SK-N-SH (cell line): Measurements from ENCODE around the gene NALCN. TPM values are rescaled to one million over a fixed set of nuclear protein-coding genes. Genes with fewer than 3 reads are reported as not detected.
A peak's percentile ranks its signal among the peaks of the same experiment; 100 is the strongest.

Experiments
- CTCF ChIA-PET: fragments of 300-600, 350-600 bp; formaldehyde crosslinking; extraction: SDS; loops from one replicate; lab custom pipeline; 2021; lab: Yijun Ruan, JAX
- POLR2A ChIA-PET: fragments of 350-600 bp; sonication (Branson Sonifier 250); formaldehyde crosslinking; extraction: SDS; loops from one replicate; lab custom pipeline; 2020; ENCODE audit warnings: antibody characterized with exemption, inconsistent platforms; lab: Yijun Ruan, JAX
- DNase-seq: peaks from one replicate; pipeline ENCODE4 v3.0.0; 2012
- H2AFZ ChIP-seq: fragments of 200-600 bp; sonication (generic); 2 replicates; pipeline ENCODE4 v1.8.1; 2016; ENCODE audit warnings: antibody characterized with exemption, mild to moderate bottlenecking, low read depth
- H3F3A ChIP-seq: fragments of 200-600 bp; sonication (generic); replicated peaks from 2 replicates; pipeline ENCODE3; 2016; ENCODE audit warnings: antibody characterized with exemption, mild to moderate bottlenecking; ENCODE audit not compliant: insufficient read depth
- H3K27ac ChIP-seq, 2 experiments: fragments of 200-500 bp in 1 of 2; fragments of 200-600 bp in 1 of 2; sonication (Bioruptor generic) in 1 of 2; sonication (generic), shearing (Covaris generic) in 1 of 2; 2 replicates each; pipeline versions ENCODE4 v1.5.1 to v1.6.1; 2014 to 2016; ENCODE audit warnings: low read depth in 2 of 2, inconsistent platforms in 1 of 2, low read length in 1 of 2, mild to moderate bottlenecking in 1 of 2, mixed read lengths in 1 of 2
- H3K27me3 ChIP-seq: fragments of 200-600 bp; sonication (generic), shearing (Covaris generic); 2 replicates; pipeline ENCODE4 v1.6.1; 2016; ENCODE audit warnings: mixed run types; ENCODE audit not compliant: insufficient read depth
- H3K36me3 ChIP-seq, 2 experiments: fragments of 200-500 bp in 1 of 2; fragments of 200-600 bp in 1 of 2; sonication (Bioruptor generic) in 1 of 2; sonication (generic) in 1 of 2; replicated peaks in 1 of 2; 2 replicates each; pipeline versions ENCODE3 to v1.5.1; 2014 to 2016; ENCODE audit warnings: low read length in 1 of 2, mild to moderate bottlenecking in 1 of 2; ENCODE audit not compliant: insufficient read depth in 2 of 2, control insufficient read depth in 1 of 2
- H3K4me1 ChIP-seq, 2 experiments: fragments of 200-500 bp in 1 of 2; fragments of 200-600 bp in 1 of 2; sonication (Bioruptor generic) in 1 of 2; sonication (generic), shearing (Covaris generic) in 1 of 2; 2 replicates each; pipeline versions ENCODE4 v1.5.1 to v1.6.1; 2014 to 2016; ENCODE audit warnings: low read depth in 1 of 2, low read length in 1 of 2, mixed run types in 1 of 2; ENCODE audit not compliant: insufficient read depth in 2 of 2, control insufficient read depth in 1 of 2
- H3K4me2 ChIP-seq: fragments of 200-600 bp; sonication (generic), shearing (Covaris generic); 2 replicates; pipeline ENCODE4 v1.6.1; 2017; ENCODE audit warnings: mixed run types
- H3K4me3 ChIP-seq, 2 experiments: fragments of 200-500 bp in 1 of 2; fragments of 200-600 bp in 1 of 2; sonication (Bioruptor generic) in 1 of 2; sonication (generic), shearing (Covaris generic) in 1 of 2; 2 replicates each; pipeline versions ENCODE4 v1.5.1 to v1.8.1; 2014 to 2016; ENCODE audit warnings: low read depth in 2 of 2, inconsistent platforms in 1 of 2, low read length in 1 of 2, mild to moderate bottlenecking in 1 of 2, mixed read lengths in 1 of 2, moderate library complexity in 1 of 2
- H3K79me2 ChIP-seq: fragments of 200-600 bp; sonication (generic); 2 replicates; pipeline ENCODE4 v1.8.1; 2017; ENCODE audit warnings: mild to moderate bottlenecking; ENCODE audit not compliant: insufficient read depth
- H3K9ac ChIP-seq: fragments of 200-600 bp; sonication (generic); 2 replicates; pipeline ENCODE4 v1.6.1; 2017; ENCODE audit warnings: mixed run types
- H3K9me2 ChIP-seq: fragments of 200-600 bp; sonication (generic); 2 replicates; pipeline ENCODE4 v1.6.1; 2017; ENCODE audit warnings: mixed run types
- H3K9me3 ChIP-seq: fragments of 200-600 bp; sonication (generic); 2 replicates; pipeline ENCODE4 v1.6.1; 2017; ENCODE audit warnings: mixed run types, mild to moderate bottlenecking, moderate library complexity
- H4K20me1 ChIP-seq: fragments of 200-600 bp; sonication (generic); 2 replicates; pipeline ENCODE4 v1.6.1; 2017; ENCODE audit warnings: mild to moderate bottlenecking, mixed run types; ENCODE audit not compliant: insufficient read depth
- ELF1 ChIP-seq: IDR thresholded peaks from 2 replicates; pipeline ENCODE4 v1.4.0; 2012
- EP300 ChIP-seq, 2 experiments: IDR thresholded peaks; 2 replicates each; pipeline versions ENCODE4 v1.4.0 to v1.6.1; 2012; ENCODE audit warnings: borderline replicate concordance in 1 of 2, low read depth in 1 of 2, low read length in 1 of 2
- FOSL2 ChIP-seq: IDR thresholded peaks from 2 replicates; pipeline ENCODE4 v1.4.0; 2012; ENCODE audit warnings: low read depth, mild to moderate bottlenecking, moderate library complexity, borderline replicate concordance
- FOXM1 ChIP-seq: IDR thresholded peaks from 2 replicates; pipeline ENCODE4 v1.4.0; 2012; ENCODE audit warnings: low read depth, mild to moderate bottlenecking
- GATA2 ChIP-seq: sonication (generic); formaldehyde crosslinking; IDR thresholded peaks from 2 replicates; pipeline ENCODE4 v1.5.0; 2020; ENCODE audit warnings: mild to moderate bottlenecking, missing genetic modification reagents
- IRF3 ChIP-seq: fragments of 150-350 bp; IDR thresholded peaks from 2 replicates; pipeline ENCODE4 v1.6.1; 2016; ENCODE audit warnings: mild to moderate bottlenecking, low read depth, low read length
- JUND ChIP-seq: IDR thresholded peaks from 2 replicates; pipeline ENCODE4 v1.4.0; 2012
- MAX ChIP-seq: IDR thresholded peaks from 2 replicates; pipeline ENCODE4 v1.4.0; 2012; ENCODE audit warnings: low read depth
- MXI1 ChIP-seq: IDR thresholded peaks from 2 replicates; pipeline ENCODE4 v1.6.1; 2012; ENCODE audit warnings: mild to moderate bottlenecking, low read depth, low read length, improper control_type of control experiment
- NFIC ChIP-seq: IDR thresholded peaks from 2 replicates; pipeline ENCODE4 v1.4.0; 2012; ENCODE audit warnings: borderline replicate concordance
- NRF1 ChIP-seq: IDR thresholded peaks from 2 replicates; pipeline ENCODE4 v1.6.1; 2012; ENCODE audit warnings: low read depth, mild to moderate bottlenecking, low read length
- PBX3 ChIP-seq: IDR thresholded peaks from 2 replicates; pipeline ENCODE4; 2012
- RCOR1 ChIP-seq: fragments of 150-350 bp; IDR thresholded peaks from 2 replicates; pipeline ENCODE4 v1.6.1; 2017; ENCODE audit warnings: antibody characterized with exemption, low read length
- RFX5 ChIP-seq: IDR thresholded peaks from 2 replicates; pipeline ENCODE4 v1.6.1; 2012; ENCODE audit warnings: mild to moderate bottlenecking, improper control_type of control experiment, low read length
- RXRA ChIP-seq: IDR thresholded peaks from 2 replicates; pipeline ENCODE4 v1.4.0; 2012; ENCODE audit warnings: low read depth, mild to moderate bottlenecking, borderline replicate concordance
- SMC3 ChIP-seq: IDR thresholded peaks from 2 replicates; pipeline ENCODE4 v1.6.1; 2012; ENCODE audit warnings: low read depth, low read length, improper control_type of control experiment
- TCF12 ChIP-seq: IDR thresholded peaks from 2 replicates; pipeline ENCODE4 v1.4.0; 2012
- TEAD4 ChIP-seq: IDR thresholded peaks from 2 replicates; pipeline ENCODE4 v1.4.0; 2012; ENCODE audit warnings: mild to moderate bottlenecking, borderline replicate concordance; ENCODE audit not compliant: insufficient read depth
- WGBS: methylation state at CpG from one replicate; pipeline ENCODE4 v1.1.6; 2017; ENCODE audit warnings: low lambda C conversion rate; 5-methylcytosine and 5-hydroxymethylcytosine counted together
- polyA plus RNA-seq, 3 experiments: library from polyadenylated mRNA; depleted of rRNA; stranded (reverse); fragments of >200 nt; gene quantifications; 2 replicates each; pipeline ENCODE4 v1.2.3, GENCODE V29; 2012

Gene NALCN
- 3.0 and 4.5 TPM in 2 replicates for polyA plus RNA-seq (2012; rRNA removed)
- polyA plus RNA-seq (2012; cell fraction: cytosol; rRNA removed), result 4.4 TPM in 2 replicates
- polyA plus RNA-seq (2012; cell fraction: nucleus; rRNA removed), result 3.2 and 5.1 TPM in 2 replicates

- CTCF ChIA-PET, result interaction anchor here (0.9 to 1.3 kb wide), 2 partner anchors 11 to 272 kb away, joined by 4 to 5 read pairs; no protein-coding TSS in a partner anchor
- H3K9ac ChIP-seq, result peak within 1 kb of the TSS; percentile 75
- H3K36me3 ChIP-seq, result no peaks in the 10 kb centered on the region
- H3K4me2 ChIP-seq, result peak within 1 kb of the TSS; percentile 85
- peak; percentile 82 for DNase-seq
- H3K27me3 ChIP-seq, result no peaks in the 10 kb centered on the region
- POLR2A ChIA-PET, result interaction anchor here (0.6 kb wide), 1 partner anchor 64 kb away, joined by 3 read pairs; no protein-coding TSS in a partner anchor
- peaks cover 6% of the 10 kb centered on the region for H3K79me2 ChIP-seq
- peak within 1 kb of the TSS; percentile 85 for H2AFZ ChIP-seq
- 4% methylated on average over 22 of the region's 85 CpGs for WGBS
- H3K4me3 ChIP-seq, result peak within 1 kb of the TSS; percentile 66 to 72
- TF ChIP-seq TCF12 (no peak), MAX (0 out of 2 replicates have a peak, but pooled peaks have one; percentile 35), MXI1 (peak; percentile 9; the same call in 1 of the 2 replicates), PBX3 (0 out of 2 replicates have a peak, but pooled peaks have one; percentile 29)
- H3K9me2 ChIP-seq, result no peaks in the 10 kb centered on the region
- H3K27ac ChIP-seq, result peak within 1 kb of the TSS in 1 of 2 experiments; percentile 42; a peak in 1 of 4 replicates
- no peaks in the 10 kb centered on the region for H4K20me1 ChIP-seq
- H3K9me3 ChIP-seq, result no peaks in the 10 kb centered on the region
- H3F3A ChIP-seq, result no peaks in the 10 kb centered on the region
- H3K4me1 ChIP-seq, result peaks cover 0 to 9% of the 10 kb centered on the region in 2 experiments; a peak in 1 of 4 replicates
Observed at GRCh38 chr13:101416181-101417042, at the start of gene NALCN. TSS of gene NALCN (minus strand) at chr13:101416508. CDS start at chr13:101399126, 17,382 bp downstream.

- Histone ChIP-seq H3K9me2 (no peaks in the 10 kb centered on the region), H3K9me3 (no peaks in the 10 kb centered on the region), H3K4me2 (no peak overlapping the region; the same call in 1 of the 2 replicates), H3K79me2 (peaks cover 89% of the 10 kb centered on the region), H3K4me3 (no peak overlapping the region), H3K9ac (0 out of 2 replicates have a peak overlapping the region, but pooled peaks have one; percentile 7), H2AFZ (no peak overlapping the region), H3K4me1 (peaks cover 0 to 12% of the 10 kb centered on the region in 2 experiments; a peak in 2 of 4 replicates), H3K27ac (peak overlapping the region in 1 of 2 experiments; percentile 73; a peak in 2 of 4 replicates), H3F3A (peaks cover 23% of the 10 kb centered on the region), H4K20me1 (no peaks in the 10 kb centered on the region), H3K27me3 (no peaks in the 10 kb centered on the region), H3K36me3 (peaks cover 7 to 17% of the 10 kb centered on the region in 2 experiments)
- DNase-seq, result no peak
- TF ChIP-seq TCF12 (peak; percentile 58), RXRA (peak; percentile 27; the same call in 1 of the 2 replicates), SMC3 (no peak), IRF3 (no peak), GATA2 (CRISPR knock-in tag) (no peak), FOXM1 (peak; percentile 65; the same call in 1 of the 2 replicates), EP300 (IDR thresholded peaks at IDR 0.05; ENCODE audit: borderline replicate concordance in 1 of 2, low read depth in 1 of 2, low read length in 1 of 2) (peak in 1 of 2 experiments; percentile 66; a peak in 1 of 4 replicates), FOSL2 (peak; percentile 79), JUND (peak; percentile 71), TEAD4 (0 out of 2 replicates have a peak, but pooled peaks have one; percentile 14), RFX5 (no peak), RCOR1 (no peak), ELF1 (no peak), NFIC (peak; percentile 69), NRF1 (no peak), PBX3 (peak; percentile 68)
- WGBS, result 41% methylated on average over 3 of the region's 3 CpGs
- CTCF ChIA-PET, result interaction anchor here (0.9 to 1.1 kb wide), 2 partner anchors 39 to 315 kb away, joined by 3 to 4 read pairs; no protein-coding TSS in a partner anchor
- POLR2A ChIA-PET, result no interaction called here
Observed at GRCh38 chr13:101465877-101466276, 49.6 kb upstream of the NALCN start.
